ENCODE results near the gene FUOM. TPM values are rescaled to one million over a fixed set of nuclear protein-coding genes. Genes with fewer than 3 reads are reported as not detected.
A peak's percentile ranks its signal among the peaks of the same experiment; 100 is the strongest.

Gene FUOM
- total and polyA plus RNA-seq, 9 of the 15 experiments (the other 6 are each of a cell fraction or from before 2014, with no cell fraction given), result 1.8 to 96.1 (median 27.0) TPM

DNA sequence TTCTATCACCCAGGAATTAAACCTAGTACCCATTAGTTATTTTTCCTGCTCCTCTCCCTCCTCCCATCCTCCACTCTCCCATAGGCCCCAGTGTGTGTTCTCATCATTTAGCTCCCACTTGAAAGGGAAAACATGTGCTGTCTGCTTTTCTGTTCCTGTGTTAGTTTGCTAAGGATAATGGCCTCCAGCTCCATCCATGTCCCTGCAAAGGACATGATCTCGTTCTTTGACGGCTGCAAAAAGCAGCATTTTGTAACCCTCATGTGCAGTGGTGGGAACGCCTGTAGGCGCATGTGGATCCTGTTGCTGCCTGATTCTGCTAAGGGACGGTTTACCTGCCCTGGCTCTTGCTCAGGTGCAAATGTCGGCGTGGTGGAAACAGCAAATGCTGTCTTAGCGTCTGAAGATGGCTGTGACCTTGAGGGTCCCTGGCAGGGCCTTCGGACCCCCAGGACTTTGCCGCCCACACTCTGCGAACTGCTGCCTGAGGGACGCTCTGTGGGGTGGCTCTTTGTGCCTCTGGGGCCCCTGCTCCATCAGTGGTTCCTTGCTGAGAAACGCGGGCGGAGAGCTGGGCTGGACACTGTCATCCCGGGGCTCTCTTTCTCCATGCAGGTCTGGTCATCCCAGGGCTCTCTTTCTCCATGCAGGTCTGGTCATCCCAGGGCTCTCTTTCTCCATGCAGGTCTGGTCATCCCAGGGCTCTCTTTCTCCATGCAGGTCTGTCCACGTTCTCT is 30.6 kb upstream of the FUOM start (continued):
- TF ChIP-seq MYBL2 (IDR thresholded peaks at IDR 0.05; ENCODE audit: low read depth) (0 out of 2 replicates have a peak, but pooled peaks have one; percentile 30), MYBL2 (CRISPR knock-in tag; IDR thresholded peaks at IDR 0.05; ENCODE audit: borderline replicate concordance) (no peak), TAF15 (IDR thresholded peaks at IDR 0.05; ENCODE audit: low read depth, low read length) (no peak), MNT (conservative IDR thresholded peaks at IDR 0.05) (peak; percentile 20 to 57; a peak in 2 of 4 replicates), RNF2 (IDR thresholded peaks at IDR 0.05) (0 out of 2 replicates have a peak, but pooled peaks have one; percentile 30), HCFC1 (IDR thresholded peaks at IDR 0.05; ENCODE audit: low read depth, low read length) (peak; percentile 66), NR2C2 (CRISPR knock-in tag; IDR thresholded peaks at IDR 0.05) (no peak), NR2C2 (tag; IDR thresholded peaks at IDR 0.05) (peak; percentile 55), RBBP5 (IDR thresholded peaks at IDR 0.05; ENCODE audit: borderline replicate concordance, insufficient read depth, low read length, poor library complexity, severe bottlenecking) (peak; percentile 20), ARNT (IDR thresholded peaks at IDR 0.05) (peak; percentile 35 to 57; a peak in 2 of 4 replicates), NR2C1 (IDR thresholded peaks at IDR 0.05) (peak; percentile 49; the same call in 1 of the 2 replicates), NR2C1 (tag; IDR thresholded peaks at IDR 0.05) (no peak), ZFX (CRISPR knock-in tag; IDR thresholded peaks at IDR 0.05) (peak; percentile 52), RCOR1 (IDR thresholded peaks at IDR 0.05; ENCODE audit: borderline replicate concordance in 1 of 2, low read depth in 2 of 2, low read length in 2 of 2) (peak in 1 of 2 experiments; percentile 29; a peak in 1 of 4 replicates), PTBP1 (IDR thresholded peaks at IDR 0.05; ENCODE audit: low read depth, low read length) (no peak), POLR2A (conservative IDR thresholded peaks at IDR 0.05) (peak; percentile 71), NEUROD1 (IDR thresholded peaks at IDR 0.05; ENCODE audit: borderline replicate concordance, low read depth, low read length, partially characterized antibody) (peak; percentile 40), LEF1 (IDR thresholded peaks at IDR 0.05) (peak; percentile 44; the same call in 1 of the 2 replicates), FOS (IDR thresholded peaks at IDR 0.05; ENCODE audit: extremely low read depth, insufficient read length) (no peak)
- TF ChIP-seq, protein P1, sequence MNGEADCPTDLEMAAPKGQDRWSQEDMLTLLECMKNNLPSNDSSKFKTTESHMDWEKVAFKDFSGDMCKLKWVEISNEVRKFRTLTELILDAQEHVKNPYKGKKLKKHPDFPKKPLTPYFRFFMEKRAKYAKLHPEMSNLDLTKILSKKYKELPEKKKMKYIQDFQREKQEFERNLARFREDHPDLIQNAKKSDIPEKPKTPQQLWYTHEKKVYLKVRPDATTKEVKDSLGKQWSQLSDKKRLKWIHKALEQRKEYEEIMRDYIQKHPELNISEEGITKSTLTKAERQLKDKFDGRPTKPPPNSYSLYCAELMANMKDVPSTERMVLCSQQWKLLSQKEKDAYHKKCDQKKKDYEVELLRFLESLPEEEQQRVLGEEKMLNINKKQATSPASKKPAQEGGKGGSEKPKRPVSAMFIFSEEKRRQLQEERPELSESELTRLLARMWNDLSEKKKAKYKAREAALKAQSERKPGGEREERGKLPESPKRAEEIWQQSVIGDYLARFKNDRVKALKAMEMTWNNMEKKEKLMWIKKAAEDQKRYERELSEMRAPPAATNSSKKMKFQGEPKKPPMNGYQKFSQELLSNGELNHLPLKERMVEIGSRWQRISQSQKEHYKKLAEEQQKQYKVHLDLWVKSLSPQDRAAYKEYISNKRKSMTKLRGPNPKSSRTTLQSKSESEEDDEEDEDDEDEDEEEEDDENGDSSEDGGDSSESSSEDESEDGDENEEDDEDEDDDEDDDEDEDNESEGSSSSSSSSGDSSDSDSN (IDR thresholded peaks at IDR 0.05; ENCODE audit: borderline replicate concordance in 1 of 2, low read depth in 2 of 2, low read length in 2 of 2), result 0 out of 4 replicates have a peak, but pooled peaks of 1 of the 2 experiments have one; percentile 18
- TF ChIP-seq, protein P2, sequence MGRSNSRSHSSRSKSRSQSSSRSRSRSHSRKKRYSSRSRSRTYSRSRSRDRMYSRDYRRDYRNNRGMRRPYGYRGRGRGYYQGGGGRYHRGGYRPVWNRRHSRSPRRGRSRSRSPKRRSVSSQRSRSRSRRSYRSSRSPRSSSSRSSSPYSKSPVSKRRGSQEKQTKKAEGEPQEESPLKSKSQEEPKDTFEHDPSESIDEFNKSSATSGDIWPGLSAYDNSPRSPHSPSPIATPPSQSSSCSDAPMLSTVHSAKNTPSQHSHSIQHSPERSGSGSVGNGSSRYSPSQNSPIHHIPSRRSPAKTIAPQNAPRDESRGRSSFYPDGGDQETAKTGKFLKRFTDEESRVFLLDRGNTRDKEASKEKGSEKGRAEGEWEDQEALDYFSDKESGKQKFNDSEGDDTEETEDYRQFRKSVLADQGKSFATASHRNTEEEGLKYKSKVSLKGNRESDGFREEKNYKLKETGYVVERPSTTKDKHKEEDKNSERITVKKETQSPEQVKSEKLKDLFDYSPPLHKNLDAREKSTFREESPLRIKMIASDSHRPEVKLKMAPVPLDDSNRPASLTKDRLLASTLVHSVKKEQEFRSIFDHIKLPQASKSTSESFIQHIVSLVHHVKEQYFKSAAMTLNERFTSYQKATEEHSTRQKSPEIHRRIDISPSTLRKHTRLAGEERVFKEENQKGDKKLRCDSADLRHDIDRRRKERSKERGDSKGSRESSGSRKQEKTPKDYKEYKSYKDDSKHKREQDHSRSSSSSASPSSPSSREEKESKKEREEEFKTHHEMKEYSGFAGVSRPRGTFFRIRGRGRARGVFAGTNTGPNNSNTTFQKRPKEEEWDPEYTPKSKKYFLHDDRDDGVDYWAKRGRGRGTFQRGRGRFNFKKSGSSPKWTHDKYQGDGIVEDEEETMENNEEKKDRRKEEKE (IDR thresholded peaks at IDR 0.05; ENCODE audit: borderline replicate concordance in 1 of 2, control insufficient read depth in 1 of 2, low read depth in 2 of 2, low read length in 1 of 2), result peak in 1 of 2 experiments; percentile 43; a peak in 1 of 4 replicates

Measured in K562 (cell line).